Tibial artery (tissue), 4 donors: Measurements from ENCODE around the gene SLCO2A1.

Source experiments
- DNase-seq, 2 donors: peaks; one replicate each; pipeline ENCODE4 v3.0.0-alpha.2; 2019
- H3K27ac ChIP-seq, 2 donors: fragments of 200-600 bp; sonication (generic) in 1 of 2; 1 replicate in 1 of 2; 2 replicates in 1 of 2; pipeline ENCODE4 v1.5.1; 2018 to 2019; ENCODE audit warnings: mild to moderate bottlenecking in 1 of 2
- H3K27me3 ChIP-seq, 2 donors: fragments of 200-600 bp; sonication (generic) in 1 of 2; one replicate each; pipeline versions ENCODE4 v1.5.1 to v1.6.0; 2016 to 2019
- H3K36me3 ChIP-seq, 3 donors: fragments of 200-600 bp; sonication (generic) in 2 of 3; one replicate each; pipeline ENCODE4 v1.5.1; 2016 to 2019; ENCODE audit warnings: mild to moderate bottlenecking in 2 of 3
- H3K4me1 ChIP-seq, 4 donors: fragments of 200-600 bp; sonication (generic) in 2 of 4; 1 replicate in 3 of 4; 2 replicates in 1 of 4; pipeline ENCODE4 v1.5.1; 2016 to 2019
- H3K4me3 ChIP-seq, 2 donors: fragments of 200-600 bp; sonication (generic) in 1 of 2; 1 replicate in 1 of 2; 2 replicates in 1 of 2; pipeline ENCODE4 v1.5.1; 2018 to 2019; ENCODE audit warnings: mild to moderate bottlenecking in 2 of 2
- H3K9me3 ChIP-seq, 3 donors: fragments of 200-600 bp; sonication (generic) in 1 of 3; one replicate each; pipeline ENCODE4 v1.5.1; 2016 to 2019
- CTCF ChIP-seq, 2 experiments: fragments of 200-600 bp in 1 of 2; fragments of 450-650 bp in 1 of 2; IDR thresholded peaks; one replicate each; pipeline ENCODE4 v1.5.1; 2017 to 2019; ENCODE audit warnings: antibody characterized with exemption in 2 of 2, mild to moderate bottlenecking in 1 of 2, moderate library complexity in 1 of 2
- intact Hi-C: fragments of 100-400 bp; cut with DNase I; formaldehyde crosslinking; loops from one replicate; pipeline ENCODE4 v1.15.0; 2023; ENCODE audit warnings: low total_unique reads

The SLCO2A1 gene

GRCh38 chr3:134065252-134066157 lies 35.8 kb upstream of the SLCO2A1 start:
- Histone ChIP-seq H3K4me1 (no peaks in the 10 kb centered on the region), H3K27ac (no peak overlapping the region), H3K36me3 (no peaks in the 10 kb centered on the region), H3K4me3 (no peak overlapping the region), H3K9me3 (no peaks in the 10 kb centered on the region), H3K27me3 (no peaks in the 10 kb centered on the region)
- intact Hi-C loops, result no loop called here
- no peak for DNase-seq
- TF ChIP-seq CTCF (IDR thresholded peaks at IDR 0.05), result no peak

- intact Hi-C loops, result no loop called here
- Histone ChIP-seq H3K27me3 (no peaks in the 10 kb centered on the region), H3K27ac (no peak overlapping the region), H3K9me3 (no peaks in the 10 kb centered on the region), H3K4me1 (no peaks in the 10 kb centered on the region), H3K4me3 (no peak overlapping the region), H3K36me3 (no peaks in the 10 kb centered on the region)
- no peak for TF ChIP-seq CTCF (IDR thresholded peaks at IDR 0.05)
- DNase-seq, result no peak
Measured at GRCh38 chr3:134064081-134064480, 34.4 kb upstream of the SLCO2A1 start.

- intact Hi-C loops, result no loop called here
Measured at GRCh38 chr3:134061401-134061800, 31.7 kb upstream of the SLCO2A1 start.

GRCh38 chr3:134060561-134061385 lies 31.0 kb upstream of the SLCO2A1 start:
- no peak for DNase-seq
- no peak for TF ChIP-seq CTCF (IDR thresholded peaks at IDR 0.05)
- Histone ChIP-seq H3K9me3 (no peaks in the 10 kb centered on the region), H3K4me3 (no peak overlapping the region), H3K4me1 (no peaks in the 10 kb centered on the region), H3K36me3 (no peaks in the 10 kb centered on the region), H3K27me3 (no peaks in the 10 kb centered on the region), H3K27ac (no peak overlapping the region)
- intact Hi-C loops, result no loop called here

More at GRCh38 chr3:134061401-134061800, 31.7 kb upstream of the SLCO2A1 start:
- no peaks in the 10 kb centered on the region for H3K9me3 ChIP-seq
- no peaks in the 10 kb centered on the region for H3K4me1 ChIP-seq
- DNase-seq, result no peak
- no peak overlapping the region for H3K4me3 ChIP-seq
- TF ChIP-seq CTCF (IDR thresholded peaks at IDR 0.05), result no peak
- H3K36me3 ChIP-seq, result no peaks in the 10 kb centered on the region
- H3K27me3 ChIP-seq, result no peaks in the 10 kb centered on the region
- H3K27ac ChIP-seq, result no peak overlapping the region

GRCh38 chr3:134059671-134060560 lies 30.2 kb upstream of the SLCO2A1 start:
- no peaks in the 10 kb centered on the region for H3K4me1 ChIP-seq
- no peaks in the 10 kb centered on the region for H3K27me3 ChIP-seq
- DNase-seq, result peak in 1 of 2 donors; percentile 15
- H3K9me3 ChIP-seq, result no peaks in the 10 kb centered on the region
- no peak for TF ChIP-seq CTCF (IDR thresholded peaks at IDR 0.05)
- no peak overlapping the region for H3K4me3 ChIP-seq
- no peaks in the 10 kb centered on the region for H3K36me3 ChIP-seq
- no peak overlapping the region for H3K27ac ChIP-seq
- intact Hi-C loops, result no loop called here
